Lower leg skin (tissue), 4 donors: ENCODE measurements around the gene MTSS2. TPM values are rescaled to one million over a fixed set of nuclear protein-coding genes. Genes with fewer than 3 reads are reported as not detected.

Experiments
- DNase-seq, 2 donors: peaks; one replicate each; pipeline ENCODE4 v3.0.0-alpha.2; 2019; ENCODE audit warnings: low spot score in 2 of 2
- H3K4me3 ChIP-seq: fragments of 200-600 bp; sonication (generic); 2 replicates; pipeline ENCODE4 v1.5.1; 2017; ENCODE audit warnings: mild to moderate bottlenecking, low read depth; ENCODE audit not compliant: poor library complexity, severe bottlenecking
- CTCF ChIP-seq, 3 donors: fragments of 450-650 bp; IDR thresholded peaks; one replicate each; pipeline ENCODE4 v1.5.1; 2016; ENCODE audit warnings: antibody characterized with exemption in 3 of 3, mild to moderate bottlenecking in 3 of 3, moderate library complexity in 2 of 3
- POLR2A ChIP-seq, 2 donors: fragments of 450-650 bp; IDR thresholded peaks; one replicate each; pipeline ENCODE4 v1.6.1; 2016 to 2017; ENCODE audit warnings: antibody characterized with exemption in 2 of 2, mild to moderate bottlenecking in 1 of 2, moderate library complexity in 1 of 2
- WGBS, 2 donors: methylation state at CpG; one replicate each; pipeline ENCODE4 v1.1.5; 2018; 5-methylcytosine and 5-hydroxymethylcytosine counted together
- intact Hi-C: fragments of 100-400 bp; cut with DNase I; formaldehyde crosslinking; loops from one replicate; pipeline ENCODE4 v1.15.0; 2023; ENCODE audit warnings: low total_unique reads
- total RNA-seq, 4 donors: library from RNA; depleted of rRNA; stranded (reverse); fragments of >200 nt; gene quantifications; one replicate each; pipeline ENCODE4 v1.1.0, GENCODE V29; 2016

The MTSS2 gene
- total RNA-seq, 4 donors from 2014 or later = 18.4 to 55.5 (median 25.2) TPM

GRCh38 chr16:70653406-70653805 lies 32.4 kb downstream of the MTSS2 start:
- DNase-seq = no peak
- no peak for TF ChIP-seq POLR2A (IDR thresholded peaks at IDR 0.05)
- TF ChIP-seq CTCF (IDR thresholded peaks at IDR 0.05) = no peak
- H3K4me3 ChIP-seq = no peak overlapping the region
- 87 to 94% methylated on average over 4 of the region's 4 CpGs for WGBS, 2 donors
- intact Hi-C loops = loop anchor here (5.0 kb wide), 1 partner anchor 116 kb away; no protein-coding TSS in a partner anchor

- intact Hi-C loops = loop anchor here (5.0 kb wide), 1 partner anchor 115 kb away; no protein-coding TSS in a partner anchor
- no peak overlapping the region for H3K4me3 ChIP-seq
- no peak for DNase-seq
- WGBS, 2 donors = 84 to 89% methylated on average over 2 of the region's 2 CpGs
- TF ChIP-seq CTCF (IDR thresholded peaks at IDR 0.05) = no peak
- no peak for TF ChIP-seq POLR2A (IDR thresholded peaks at IDR 0.05)
These were observed 33.5 kb downstream of the MTSS2 start for GRCh38 chr16:70652322-70652721.

GRCh38 chr16:70651524-70651923 lies 34.3 kb downstream of the MTSS2 start:
- no peak for DNase-seq
- WGBS, 2 donors = 88 to 93% methylated on average over 3 of the region's 3 CpGs
- no peak overlapping the region for H3K4me3 ChIP-seq
- no peak for TF ChIP-seq POLR2A (IDR thresholded peaks at IDR 0.05)
- TF ChIP-seq CTCF (IDR thresholded peaks at IDR 0.05) = no peak
- intact Hi-C loops = loop anchor here (5.0 kb wide), 1 partner anchor 114 kb away; no protein-coding TSS in a partner anchor

GRCh38 chr16:70650216-70650615 lies 35.6 kb downstream of the MTSS2 start:
- intact Hi-C loops = loop anchor here (5.0 kb wide), 1 partner anchor 113 kb away; no protein-coding TSS in a partner anchor
- DNase-seq = no peak
- TF ChIP-seq CTCF (IDR thresholded peaks at IDR 0.05) = no peak
- no peak for TF ChIP-seq POLR2A (IDR thresholded peaks at IDR 0.05)
- no peak overlapping the region for H3K4me3 ChIP-seq
- WGBS, 2 donors = 73 to 82% methylated on average over 4 of the region's 4 CpGs

- 82% methylated on average over 7 of the region's 7 CpGs for WGBS, 2 donors
- H3K4me3 ChIP-seq = no peak overlapping the region
- TF ChIP-seq POLR2A (IDR thresholded peaks at IDR 0.05) (no peak), CTCF (IDR thresholded peaks at IDR 0.05) (no peak)
- no peak for DNase-seq
- intact Hi-C loops = no loop called here
These were observed 36.6 kb downstream of the MTSS2 start for GRCh38 chr16:70649300-70649699.

- TF ChIP-seq POLR2A (IDR thresholded peaks at IDR 0.05) (no peak), CTCF (IDR thresholded peaks at IDR 0.05) (no peak)
- WGBS, 2 donors = 69 to 86% methylated on average over 6 of the region's 6 CpGs
- H3K4me3 ChIP-seq = no peak overlapping the region
- no peak for DNase-seq
- intact Hi-C loops = no loop called here
These were observed 37.2 kb downstream of the MTSS2 start for GRCh38 chr16:70648606-70649005.
